ENCODE results near the gene TUBGCP4.

Gene TUBGCP4

DNA sequence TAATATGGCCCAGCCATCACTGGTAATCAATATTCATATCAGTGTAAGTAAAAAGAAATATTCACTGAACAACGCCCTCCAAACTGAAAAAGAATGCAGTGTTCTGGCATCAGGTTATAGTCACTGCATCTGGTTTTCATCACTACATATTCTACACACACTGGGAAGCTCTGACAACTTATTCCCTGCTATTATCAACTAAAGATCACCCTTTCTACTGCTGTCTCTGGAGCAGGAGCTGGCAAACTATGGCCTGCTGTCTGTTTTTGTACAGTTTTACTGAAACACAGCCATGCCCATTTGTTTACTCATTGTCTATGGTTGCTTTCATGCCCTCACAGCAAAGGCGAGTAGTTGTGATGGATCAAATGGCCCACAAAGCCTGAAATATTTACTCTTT is 35.3 kb downstream of the TUBGCP4 start:
- DNase-seq = no peak

DNA sequence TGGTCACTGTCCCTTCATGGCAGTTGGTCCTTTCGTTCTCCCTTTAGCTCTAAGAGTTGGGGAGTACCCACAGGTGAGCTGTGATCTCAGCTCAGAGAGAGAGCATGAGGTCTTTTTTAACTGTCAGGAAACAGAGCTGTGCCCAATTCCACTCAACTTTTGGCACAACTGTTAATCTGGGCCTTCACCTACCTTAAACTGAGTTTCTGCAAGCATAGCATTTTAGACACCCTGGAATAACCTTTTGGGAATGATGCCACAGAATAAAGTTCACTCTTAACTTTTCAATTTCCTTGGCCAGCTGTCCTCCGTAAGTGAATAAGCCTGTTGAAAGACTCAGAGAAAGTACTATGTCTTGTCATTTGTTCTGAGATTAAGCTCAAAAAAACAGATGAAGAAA is 35.9 kb downstream of the TUBGCP4 start:
- DNase-seq = no peak

DNA sequence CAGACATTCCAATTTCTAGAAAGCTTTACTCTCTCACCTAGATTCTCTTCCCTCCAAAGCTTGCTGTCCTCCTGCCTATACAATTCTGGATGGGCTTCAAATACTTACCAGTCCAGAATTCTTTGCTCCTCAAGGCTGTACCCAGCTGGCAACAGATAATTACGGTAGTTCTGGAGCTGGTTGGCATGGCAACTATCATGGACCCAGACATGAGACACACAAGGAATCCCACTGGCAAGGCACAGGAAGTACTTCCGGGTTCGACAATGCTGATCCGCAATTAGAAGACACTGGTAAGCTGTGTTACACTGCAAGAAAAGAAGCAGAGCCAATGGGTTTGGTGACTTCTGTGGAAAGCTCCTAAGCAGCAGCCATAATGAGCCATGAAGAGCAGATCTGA is 37.9 kb downstream of the TUBGCP4 start:
- DNase-seq = no peak

DNA sequence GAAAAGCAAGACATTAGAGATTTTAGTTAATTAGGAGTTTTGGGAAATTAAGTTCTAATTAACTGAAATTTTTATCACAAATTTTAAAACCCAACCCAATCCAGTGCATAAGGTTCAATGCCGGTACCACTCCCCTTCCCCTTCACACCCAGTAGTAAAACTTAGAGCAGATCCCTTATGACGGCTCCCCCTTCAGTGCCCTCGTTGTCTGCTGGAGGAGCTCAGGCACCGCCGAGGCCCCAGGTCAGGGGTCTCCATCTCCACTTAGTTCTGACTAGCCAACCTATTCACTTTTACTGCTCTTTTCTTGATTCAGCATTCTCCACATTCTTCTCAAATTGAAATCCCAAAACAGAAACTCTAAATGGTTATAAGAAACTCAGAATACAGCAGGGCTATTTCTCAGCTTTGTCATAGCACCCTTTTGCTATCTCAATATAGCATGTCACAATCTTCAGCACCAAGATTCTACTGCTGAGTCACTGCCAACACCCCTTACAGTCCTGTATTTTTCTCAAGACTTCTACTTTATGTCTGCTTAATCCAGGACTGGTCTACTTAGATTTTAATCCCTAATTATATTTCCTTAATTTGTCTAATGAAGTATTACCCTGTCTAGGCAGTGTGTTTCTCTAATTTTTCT is 39.8 kb downstream of the TUBGCP4 start:
- no peak for DNase-seq

DNA sequence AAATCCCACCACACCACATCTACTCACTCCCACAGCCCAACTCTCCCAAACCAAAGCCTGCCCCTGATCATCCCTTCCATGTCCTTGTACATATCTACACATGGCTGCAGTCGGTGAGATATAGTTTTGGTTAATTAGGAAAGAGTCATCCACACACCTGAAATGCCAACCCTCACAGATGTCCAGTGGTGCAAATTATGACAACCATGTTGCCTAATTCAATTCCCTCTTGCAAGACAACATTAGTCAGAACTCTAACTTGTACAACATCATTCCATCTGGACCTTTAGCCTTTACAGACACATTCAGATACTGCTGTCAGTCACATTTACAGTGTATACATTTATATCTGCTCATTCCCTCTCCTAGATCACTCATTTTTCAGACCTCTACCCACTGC is 41.2 kb downstream of the TUBGCP4 start:
- DNase-seq = no peak

DNA sequence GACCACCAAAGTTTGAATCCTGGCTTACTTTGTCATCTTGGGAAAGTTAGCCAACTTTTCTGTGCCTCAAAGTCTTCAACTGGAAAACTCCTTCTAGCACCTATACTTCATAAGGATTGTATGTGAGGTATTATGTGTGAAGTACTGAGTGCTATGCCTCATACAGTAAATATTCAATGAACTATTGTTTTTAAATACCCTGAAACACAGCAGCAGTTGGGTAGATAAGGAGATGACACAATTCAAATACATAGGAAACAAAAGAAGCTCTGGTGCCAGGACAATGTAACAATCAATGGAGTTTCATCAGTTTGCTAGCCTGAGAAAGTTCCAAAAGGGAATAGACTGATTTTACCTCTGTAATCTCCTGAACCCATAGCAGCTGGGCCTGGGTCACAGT is 43.3 kb downstream of the TUBGCP4 start:
- DNase-seq = no peak

DNA sequence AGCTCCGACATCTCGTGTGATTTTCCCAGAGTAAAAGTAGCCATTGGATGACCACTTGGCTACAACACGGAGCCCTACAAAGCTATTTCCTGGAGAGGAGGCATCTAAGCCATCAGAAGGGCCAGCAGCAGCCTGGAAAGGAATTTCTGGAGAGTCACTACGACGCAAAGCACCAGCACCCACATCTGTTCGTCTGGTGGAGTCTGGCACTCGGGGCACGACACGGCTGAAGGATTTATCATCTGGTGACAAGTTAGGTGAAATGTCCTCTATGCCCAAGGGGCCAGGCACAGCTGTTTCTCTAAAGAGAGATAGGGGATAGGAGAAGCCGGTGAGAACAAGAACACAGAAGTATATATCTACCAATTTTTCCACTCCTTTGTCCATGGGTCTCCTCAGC is 49.5 kb downstream of the TUBGCP4 start:
- no peak for DNase-seq

DNA sequence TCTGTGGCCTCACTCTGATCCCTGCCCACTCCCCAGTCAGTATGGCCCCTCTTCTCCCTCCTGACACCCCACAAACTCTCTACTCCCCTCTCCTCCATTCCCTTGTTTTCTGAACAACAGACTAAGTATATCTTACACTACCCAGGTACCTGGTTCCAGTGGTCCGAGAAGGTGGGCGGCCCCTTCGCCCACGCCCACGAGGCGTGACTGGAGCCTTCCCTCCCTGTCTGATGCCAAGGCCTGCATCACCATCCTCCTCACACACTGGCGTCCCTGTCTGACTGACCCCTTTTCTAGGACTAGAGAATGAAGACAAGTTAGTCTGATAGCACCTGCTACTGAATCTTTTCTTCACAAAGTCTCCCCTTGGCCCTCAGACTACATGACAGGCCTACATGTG is 50.0 kb downstream of the TUBGCP4 start:
- DNase-seq = no peak

DNA sequence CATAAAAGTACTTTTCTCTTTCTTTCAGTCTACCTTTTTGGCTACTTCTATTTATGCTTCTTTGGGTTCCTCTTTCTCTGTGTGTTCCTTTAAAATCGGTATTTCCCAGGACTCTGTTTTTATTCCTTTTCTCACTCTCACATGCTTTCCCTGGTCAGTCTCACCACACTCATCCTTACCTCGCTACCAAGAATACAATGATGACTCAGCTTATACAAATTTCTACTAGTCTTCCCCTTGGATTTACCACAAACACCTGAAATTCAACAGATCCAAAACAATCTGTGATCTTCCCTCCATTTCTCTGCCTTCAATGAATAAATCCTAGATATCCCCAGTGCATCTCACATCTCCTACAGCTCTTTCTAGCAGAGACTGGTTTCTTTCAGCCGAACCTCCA is 52.9 kb downstream of the TUBGCP4 start:
- peak in 1 of 3 donors; percentile 4 for DNase-seq

DNA sequence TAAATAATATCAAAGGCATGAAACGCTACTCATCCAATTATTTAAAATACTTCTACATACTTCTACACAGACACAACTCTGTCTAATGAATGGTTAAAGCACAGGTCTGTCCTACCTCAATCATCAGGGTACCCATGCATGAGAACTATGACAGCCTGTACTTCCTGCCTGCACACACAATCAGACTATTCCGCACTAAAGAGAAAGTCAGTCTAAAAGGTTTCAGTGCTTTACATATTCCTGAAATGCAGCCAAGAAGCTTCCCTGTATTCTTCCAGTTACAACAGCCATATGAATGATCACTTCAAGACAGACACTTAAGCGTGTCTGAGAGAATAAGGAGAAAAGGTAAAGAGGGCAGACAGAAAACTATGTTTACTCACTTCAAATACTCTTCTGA is 58.8 kb downstream of the TUBGCP4 start:
- DNase-seq = no peak

DNA sequence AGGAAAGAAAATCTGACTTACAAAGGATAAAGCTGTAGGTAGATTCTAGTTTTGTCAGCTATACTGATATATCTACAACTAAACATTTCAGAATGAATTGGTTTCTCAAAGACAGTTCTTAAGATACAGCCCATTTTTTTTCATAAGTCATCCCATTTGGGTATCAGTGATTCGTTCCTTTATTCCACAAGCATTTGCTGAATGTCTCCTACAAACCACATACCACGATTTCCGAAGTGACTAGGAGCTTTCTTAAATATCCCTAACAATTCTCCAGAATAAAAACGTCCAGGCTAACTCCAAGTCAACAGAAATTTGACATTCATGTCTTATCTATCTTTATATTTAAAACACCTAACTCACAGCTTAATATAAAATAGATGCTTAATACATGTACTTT is 62.3 kb downstream of the TUBGCP4 start:
- DNase-seq = peak in 1 of 3 donors; percentile 17

DNA sequence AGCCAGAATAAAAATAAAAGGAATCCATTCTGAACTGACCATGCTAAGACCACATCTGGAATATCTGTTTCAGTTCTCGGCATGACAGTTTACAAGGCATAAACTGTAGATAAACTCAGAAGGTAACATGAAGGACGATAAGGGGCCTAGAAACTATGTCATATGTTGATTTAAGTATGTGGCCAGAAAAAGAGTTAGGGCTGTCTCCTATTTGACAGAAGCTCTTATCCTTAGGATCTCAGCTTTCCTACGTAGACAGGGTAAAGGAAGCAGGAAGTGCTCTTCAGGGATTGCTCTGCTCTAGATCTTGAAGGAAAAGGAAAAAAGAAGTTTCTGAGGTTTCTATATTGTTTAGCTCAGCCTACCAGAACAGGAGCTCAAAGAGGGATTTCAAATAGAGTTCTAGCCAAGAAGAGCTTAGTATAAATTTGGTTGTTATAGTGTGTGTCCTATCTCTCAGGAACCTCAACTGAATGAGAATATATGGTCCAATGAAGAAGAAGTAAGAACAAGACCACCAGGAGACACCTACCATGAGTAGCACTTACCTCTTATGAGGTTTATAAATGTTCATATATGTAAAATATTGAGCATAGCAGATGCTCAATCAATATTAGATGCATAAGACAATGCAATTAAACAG is 62.9 kb downstream of the TUBGCP4 start:
- DNase-seq = no peak

DNA sequence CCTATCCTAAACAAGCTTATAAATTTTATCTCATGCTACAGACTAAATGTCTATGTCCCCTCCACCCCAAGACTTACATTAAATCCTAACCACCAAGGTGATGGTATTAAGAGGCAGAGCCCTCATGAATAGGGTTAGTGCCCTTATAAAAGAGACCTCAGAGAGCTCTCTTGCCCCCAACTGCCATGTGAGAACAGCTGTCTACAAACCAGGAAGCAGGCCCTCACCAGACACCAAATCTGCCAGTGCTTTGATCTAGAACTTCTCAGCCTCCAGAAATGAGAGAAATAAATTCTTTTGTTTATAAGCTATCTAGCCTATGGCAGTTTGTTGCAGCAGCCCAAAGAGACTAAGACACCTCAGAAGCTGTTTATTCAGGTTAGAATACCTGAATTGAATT is 63.5 kb downstream of the TUBGCP4 start:
- DNase-seq = no peak

DNA sequence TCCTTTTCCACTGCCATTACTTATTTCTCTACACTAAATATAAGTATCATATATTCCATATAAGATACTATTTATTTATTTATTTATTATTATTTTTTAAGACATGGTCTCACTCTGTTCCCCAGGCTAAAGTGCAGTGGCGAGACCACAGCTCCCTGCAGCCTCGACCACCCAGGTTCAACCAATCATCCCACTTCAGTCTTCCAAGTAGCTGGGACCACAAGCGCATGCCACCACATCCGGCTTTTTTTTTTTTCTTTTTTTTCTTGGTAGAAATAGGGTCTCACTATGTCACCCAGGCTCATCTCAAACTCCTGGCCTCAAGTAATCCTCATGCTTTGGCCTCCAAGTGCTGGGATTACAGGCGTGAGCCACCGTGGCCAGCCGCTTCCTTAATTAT is 65.5 kb downstream of the TUBGCP4 start:
- no peak for DNase-seq

DNA sequence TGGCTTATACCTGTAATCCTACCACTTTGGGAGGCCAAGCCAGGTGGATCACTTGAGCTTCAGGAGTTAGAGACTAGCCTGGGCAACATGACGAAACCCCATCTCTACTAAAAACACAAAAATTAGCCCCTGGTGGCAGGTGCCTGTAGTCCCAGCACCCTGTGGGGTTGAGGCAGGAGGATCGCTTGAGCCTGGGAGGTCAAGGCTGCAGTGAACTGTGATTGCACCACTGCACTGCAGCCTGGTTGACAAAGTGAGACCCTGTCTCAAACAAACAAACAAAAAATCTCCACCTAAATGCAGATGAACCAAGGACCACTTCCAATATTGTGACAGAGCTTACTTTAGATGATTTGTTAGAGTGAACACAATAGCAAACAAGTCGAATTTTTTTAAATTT is 68.4 kb downstream of the TUBGCP4 start:
- DNase-seq = no peak

DNA sequence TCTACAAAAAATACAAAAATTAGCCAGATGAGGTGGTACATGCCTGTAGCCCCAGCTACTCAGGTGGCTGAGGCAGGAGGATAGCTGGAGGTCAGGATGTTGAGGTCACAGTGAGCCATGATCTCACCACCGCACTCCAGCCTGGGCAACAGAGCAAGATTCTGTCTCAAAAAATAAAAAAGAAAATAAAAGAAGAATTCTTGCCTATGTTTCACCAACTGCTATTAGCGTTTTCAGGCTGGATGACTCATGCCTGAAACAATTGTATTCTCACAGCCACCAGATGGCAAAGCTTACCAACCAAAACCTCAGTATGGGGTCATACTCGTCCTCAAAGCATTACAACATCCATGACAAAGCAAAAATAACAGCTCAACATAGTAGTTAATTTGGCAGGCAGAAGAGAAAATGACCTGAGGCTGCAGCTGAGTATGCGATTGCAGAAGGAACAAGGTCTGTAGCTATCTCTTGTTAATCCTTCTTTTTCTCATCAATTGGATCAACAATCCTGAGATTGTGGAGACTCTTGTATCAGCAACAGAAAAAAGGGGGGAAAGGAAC is 69.9 kb downstream of the TUBGCP4 start:
- DNase-seq = peak; percentile 82 to 95 (median 94)

DNA sequence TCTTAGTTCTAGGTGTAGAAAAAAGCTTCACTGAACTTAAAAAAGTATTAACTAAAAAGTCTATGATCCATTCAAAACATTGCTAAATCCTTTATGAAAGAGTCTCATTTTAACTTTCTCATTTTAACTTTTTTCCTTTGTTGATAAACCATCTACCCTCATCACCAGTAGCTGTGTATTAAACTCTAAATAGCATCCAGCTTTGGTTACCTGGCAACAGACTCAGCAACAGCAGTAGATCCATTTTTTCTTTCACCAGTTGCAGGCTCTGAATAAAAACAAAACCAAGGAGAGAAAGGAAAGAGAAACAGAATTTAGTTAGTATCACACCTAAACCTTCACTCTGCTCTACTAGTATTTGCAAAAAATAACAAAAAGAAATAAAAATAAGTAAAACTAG is 70.4 kb downstream of the TUBGCP4 start:
- peak in 2 of 3 donors; percentile 10 to 12 for DNase-seq

DNA sequence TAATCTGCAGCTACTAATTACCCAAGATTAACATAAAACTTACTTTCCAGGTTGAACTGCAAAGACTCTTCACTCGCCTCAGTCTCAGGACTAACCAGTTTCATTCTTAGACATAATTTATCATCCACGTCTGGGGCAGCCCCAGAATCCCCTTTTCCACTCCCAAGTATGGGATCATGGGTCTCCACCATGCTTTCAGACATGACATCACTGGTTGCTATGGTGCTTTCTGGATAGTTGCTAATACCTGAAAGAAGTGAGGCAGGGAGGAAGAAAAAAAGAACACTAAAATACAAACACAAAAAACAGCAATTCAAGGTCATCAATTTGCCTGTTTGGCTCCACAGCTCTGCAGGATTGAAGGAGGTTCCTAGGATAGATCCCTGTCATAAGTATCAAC is 75.4 kb downstream of the TUBGCP4 start:
- no peak for DNase-seq

DNA sequence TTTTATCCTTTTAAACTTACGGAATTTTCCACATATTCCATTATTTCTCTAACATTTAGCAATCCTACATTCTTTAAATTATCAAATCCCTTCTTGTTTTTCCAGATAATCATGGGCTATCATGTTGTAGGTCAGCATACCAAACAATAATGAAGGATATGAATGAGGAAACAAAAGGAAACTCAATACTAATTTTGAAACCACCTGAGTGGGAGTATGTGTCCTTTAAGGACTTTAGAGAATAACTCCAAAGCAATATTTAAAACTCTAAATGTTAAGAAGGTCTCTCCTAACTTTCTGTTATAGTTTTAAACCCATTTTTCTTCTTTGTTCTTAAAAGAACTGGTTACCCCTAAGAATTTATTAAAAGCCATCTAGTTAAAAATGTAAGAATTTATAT is 79.1 kb downstream of the TUBGCP4 start:
- peak in 2 of 3 donors; percentile 3 to 36 for DNase-seq

All from suppressor macrophage treated with lipopolysaccharide for 1 hour (primary cell).